Coronary artery (tissue), 2 donors: ENCODE results near the gene EFCAB14.

Experiments used
- DNase-seq: peaks from one replicate; pipeline ENCODE4 v3.0.0-alpha.2; 2017; ENCODE audit warnings: low spot score
- H3K27ac ChIP-seq, 2 donors: fragments of 200-600 bp; sonication (generic); one replicate each; pipeline ENCODE4 v1.5.1; 2016 to 2019
- H3K4me3 ChIP-seq: fragments of 200-600 bp; sonication (generic); 2 replicates; pipeline ENCODE4 v1.5.1; 2016; ENCODE audit warnings: mild to moderate bottlenecking, moderate library complexity
- TF ChIP-seq, protein P1 (sequence below): fragments of 200-600 bp; sonication (generic); IDR thresholded peaks from one replicate; pipeline ENCODE4 v1.5.1; 2019; ENCODE audit warnings: antibody characterized with exemption

Gene EFCAB14

GRCh38 chr1:46691997-46692790, 26.7 kb downstream of the EFCAB14 start:
- no peak for DNase-seq
- H3K27ac ChIP-seq, result no peak overlapping the region
- no peak overlapping the region for H3K4me3 ChIP-seq
- TF ChIP-seq, protein P1, sequence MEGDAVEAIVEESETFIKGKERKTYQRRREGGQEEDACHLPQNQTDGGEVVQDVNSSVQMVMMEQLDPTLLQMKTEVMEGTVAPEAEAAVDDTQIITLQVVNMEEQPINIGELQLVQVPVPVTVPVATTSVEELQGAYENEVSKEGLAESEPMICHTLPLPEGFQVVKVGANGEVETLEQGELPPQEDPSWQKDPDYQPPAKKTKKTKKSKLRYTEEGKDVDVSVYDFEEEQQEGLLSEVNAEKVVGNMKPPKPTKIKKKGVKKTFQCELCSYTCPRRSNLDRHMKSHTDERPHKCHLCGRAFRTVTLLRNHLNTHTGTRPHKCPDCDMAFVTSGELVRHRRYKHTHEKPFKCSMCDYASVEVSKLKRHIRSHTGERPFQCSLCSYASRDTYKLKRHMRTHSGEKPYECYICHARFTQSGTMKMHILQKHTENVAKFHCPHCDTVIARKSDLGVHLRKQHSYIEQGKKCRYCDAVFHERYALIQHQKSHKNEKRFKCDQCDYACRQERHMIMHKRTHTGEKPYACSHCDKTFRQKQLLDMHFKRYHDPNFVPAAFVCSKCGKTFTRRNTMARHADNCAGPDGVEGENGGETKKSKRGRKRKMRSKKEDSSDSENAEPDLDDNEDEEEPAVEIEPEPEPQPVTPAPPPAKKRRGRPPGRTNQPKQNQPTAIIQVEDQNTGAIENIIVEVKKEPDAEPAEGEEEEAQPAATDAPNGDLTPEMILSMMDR, result no peak

- no peak for DNase-seq
- H3K27ac ChIP-seq, result no peak overlapping the region
- TF ChIP-seq, protein P1, result no peak
- no peak overlapping the region for H3K4me3 ChIP-seq
Observed at GRCh38 chr1:46690931-46691421, 27.9 kb downstream of the EFCAB14 start.

- H3K27ac ChIP-seq, result no peak overlapping the region
- no peak overlapping the region for H3K4me3 ChIP-seq
- no peak for DNase-seq
- TF ChIP-seq, protein P1, result no peak
Observed at GRCh38 chr1:46689897-46690296, 29.0 kb downstream of the EFCAB14 start.

DNA sequence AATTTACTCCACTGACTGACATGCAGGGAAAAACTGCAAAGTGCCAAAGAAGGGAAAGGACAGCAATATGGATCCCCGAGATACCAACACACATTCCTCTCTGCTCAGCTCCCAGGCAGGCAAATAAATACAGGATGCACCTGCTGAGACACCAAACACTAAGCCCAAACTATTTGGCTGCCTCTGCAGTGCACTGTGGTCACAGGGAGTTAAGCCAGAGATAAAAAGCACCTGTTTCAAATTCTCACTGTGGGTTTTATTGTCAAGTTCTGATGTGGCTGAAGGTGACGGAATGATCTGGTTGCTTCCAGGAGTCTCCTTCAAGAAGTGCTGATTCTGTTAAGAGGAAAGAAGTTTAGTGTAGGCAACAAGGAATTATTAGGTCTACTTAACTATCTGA, 29.6 kb downstream of the EFCAB14 start:
- TF ChIP-seq, protein P1, result no peak
- DNase-seq, result no peak
- no peak overlapping the region for H3K27ac ChIP-seq
- H3K4me3 ChIP-seq, result no peak overlapping the region

- TF ChIP-seq, protein P1, result no peak
- DNase-seq, result no peak
- Histone ChIP-seq H3K27ac (no peak overlapping the region), H3K4me3 (no peak overlapping the region)
Observed at GRCh38 chr1:46687921-46688509, 30.9 kb downstream of the EFCAB14 start.

GRCh38 chr1:46687093-46687659, 31.7 kb downstream of the EFCAB14 start:
- TF ChIP-seq, protein P1, result no peak
- Histone ChIP-seq H3K4me3 (no peak overlapping the region), H3K27ac (no peak overlapping the region)
- DNase-seq, result no peak
